ENCODE measurements around the gene SLC27A6.

GRCh38 chr5:129003232-129003631 lies 37.9 kb downstream of the SLC27A6 start:
- TF ChIP-seq CTCF (IDR thresholded peaks at IDR 0.05; ENCODE audit: poor library complexity) (no peak), EZH2 (IDR thresholded peaks at IDR 0.05; ENCODE audit: borderline replicate concordance) (no peak)
